GM21576 (cell line): Measurements from ENCODE around the gene PNRC1.
A peak's percentile ranks its signal among the peaks of the same experiment; 100 is the strongest.
"Not testable (repeated sequence)": the region's sequence is repeated elsewhere in the genome, so short reads cannot be mapped to it uniquely, and the experiment has no call there.

Source experiments
- ATAC-seq: cut with Tn5 transposase; IDR thresholded peaks from one replicate; pipeline ENCODE4 v1.9.1; 2021; ENCODE audit warnings: mild to moderate bottlenecking, moderate library complexity; ENCODE audit not compliant: unreplicated experiment

Gene PNRC1

GRCh38 chr6:89098461-89098860, 17.9 kb downstream of the PNRC1 start:
- peak; percentile 75 for ATAC-seq

- no peak for ATAC-seq
Observed at GRCh38 chr6:89100114-89100513, 19.6 kb downstream of the PNRC1 start.

GRCh38 chr6:89110284-89110683, 29.7 kb downstream of the PNRC1 start:
- no peak for ATAC-seq

GRCh38 chr6:89111933-89112332, 31.4 kb downstream of the PNRC1 start:
- no peak for ATAC-seq

GRCh38 chr6:89116702-89117101, 36.2 kb downstream of the PNRC1 start:
- ATAC-seq: no peak

GRCh38 chr6:89117211-89118108, 36.9 kb downstream of the PNRC1 start, which contains the start of gene SRSF12:
Gene SRSF12 (minus strand): TSS chr6:89118071. CDS start chr6:89117887, 184 bp downstream.
- ATAC-seq: peak; percentile 79

GRCh38 chr6:89118931-89119330, 38.4 kb downstream of the PNRC1 start:
- no peak for ATAC-seq

- ATAC-seq: no peak
Observed at GRCh38 chr6:89120371-89120770, 39.8 kb downstream of the PNRC1 start.

GRCh38 chr6:89121934-89122333, 41.4 kb downstream of the PNRC1 start:
- no peak for ATAC-seq

GRCh38 chr6:89122625-89123024, 42.1 kb downstream of the PNRC1 start:
- ATAC-seq: no peak

- ATAC-seq: not testable (repeated sequence)
Observed at GRCh38 chr6:89128256-89128671, 47.7 kb downstream of the PNRC1 start.

GRCh38 chr6:89131599-89131998, 51.0 kb downstream of the PNRC1 start:
- no peak for ATAC-seq

GRCh38 chr6:89132057-89132456, 51.5 kb downstream of the PNRC1 start:
- no peak for ATAC-seq

GRCh38 chr6:89133981-89134380, 53.4 kb downstream of the PNRC1 start:
- no peak for ATAC-seq

- ATAC-seq: no peak
Observed at GRCh38 chr6:89134723-89135122, 54.2 kb downstream of the PNRC1 start.
